Fibroblast of lung (primary cell): Measurements from ENCODE around the gene ARFRP1.

Source experiments
- EZH2 ChIP-seq: IDR thresholded peaks from 2 replicates; pipeline ENCODE4 v1.5.1; 2012; ENCODE audit warnings: low read length, control low read depth, mild to moderate bottlenecking; ENCODE audit errors: missing control alignments
- TF ChIP-seq, protein P1 (sequence below), 2 donors: IDR thresholded peaks in 1 of 2; conservative IDR thresholded peaks in 1 of 2; 1 replicate in 1 of 2; 2 replicates in 1 of 2; pipeline ENCODE4 v1.5.1; 2011 to 2012; ENCODE audit warnings: low read length in 2 of 2, control low read depth in 1 of 2, inconsistent platforms in 1 of 2, low read depth in 1 of 2, mild to moderate bottlenecking in 1 of 2

GRCh38 chr20:63678071-63678470, 29.7 kb downstream of the ARFRP1 start:
- TF ChIP-seq, protein P1, sequence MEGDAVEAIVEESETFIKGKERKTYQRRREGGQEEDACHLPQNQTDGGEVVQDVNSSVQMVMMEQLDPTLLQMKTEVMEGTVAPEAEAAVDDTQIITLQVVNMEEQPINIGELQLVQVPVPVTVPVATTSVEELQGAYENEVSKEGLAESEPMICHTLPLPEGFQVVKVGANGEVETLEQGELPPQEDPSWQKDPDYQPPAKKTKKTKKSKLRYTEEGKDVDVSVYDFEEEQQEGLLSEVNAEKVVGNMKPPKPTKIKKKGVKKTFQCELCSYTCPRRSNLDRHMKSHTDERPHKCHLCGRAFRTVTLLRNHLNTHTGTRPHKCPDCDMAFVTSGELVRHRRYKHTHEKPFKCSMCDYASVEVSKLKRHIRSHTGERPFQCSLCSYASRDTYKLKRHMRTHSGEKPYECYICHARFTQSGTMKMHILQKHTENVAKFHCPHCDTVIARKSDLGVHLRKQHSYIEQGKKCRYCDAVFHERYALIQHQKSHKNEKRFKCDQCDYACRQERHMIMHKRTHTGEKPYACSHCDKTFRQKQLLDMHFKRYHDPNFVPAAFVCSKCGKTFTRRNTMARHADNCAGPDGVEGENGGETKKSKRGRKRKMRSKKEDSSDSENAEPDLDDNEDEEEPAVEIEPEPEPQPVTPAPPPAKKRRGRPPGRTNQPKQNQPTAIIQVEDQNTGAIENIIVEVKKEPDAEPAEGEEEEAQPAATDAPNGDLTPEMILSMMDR (conservative IDR thresholded peaks at IDR 0.05 in 1 of 2, IDR thresholded peaks at IDR 0.05 in 1 of 2; ENCODE audit: low read depth in 1 of 2, low read length in 2 of 2): no peak
- no peak for TF ChIP-seq EZH2
